Keratinocyte (primary cell): Measurements from ENCODE around the gene GRIP1. TPM values are rescaled to one million over a fixed set of nuclear protein-coding genes. Genes with fewer than 3 reads are reported as not detected.

Source experiments
- DNase-seq: peaks from one replicate; pipeline ENCODE4 v3.0.0-alpha.2; 2011; ENCODE audit warnings: low read depth, missing footprints, low spot score
- FAIRE-seq: peaks from 2 replicates; lab custom pipeline; 2011; peaks lifted over from hg19 to GRCh38; lab: Jason Lieb, UNC
- H2AFZ ChIP-seq: 2 replicates; pipeline ENCODE4 v1.6.0; 2012; ENCODE audit warnings: low read length, control low read depth, inconsistent platforms; ENCODE audit not compliant: control insufficient read depth
- H3K27ac ChIP-seq: 2 replicates; pipeline ENCODE4 v1.5.1; 2011; ENCODE audit warnings: low read length; ENCODE audit not compliant: control insufficient read depth, insufficient read depth
- H3K27me3 ChIP-seq: 3 replicates; pipeline ENCODE4 v1.6.0; 2011; ENCODE audit warnings: low read length; ENCODE audit not compliant: control insufficient read depth, insufficient read depth; ENCODE audit errors: extremely low read depth
- H3K36me3 ChIP-seq, 2 experiments: 2 replicates in 1 of 2; 3 replicates in 1 of 2; pipeline ENCODE4 v1.5.1; 2011; ENCODE audit warnings: low read length in 2 of 2, mild to moderate bottlenecking in 1 of 2; ENCODE audit not compliant: control insufficient read depth in 2 of 2, insufficient read depth in 2 of 2; ENCODE audit errors: extremely low read depth in 1 of 2
- H3K4me1 ChIP-seq: 3 replicates; pipeline ENCODE4 v1.5.1; 2011; ENCODE audit warnings: low read length; ENCODE audit not compliant: control insufficient read depth, insufficient read depth; ENCODE audit errors: extremely low read depth
- H3K4me2 ChIP-seq: 3 replicates; pipeline ENCODE4 v1.6.0; 2011; ENCODE audit warnings: low read depth, low read length; ENCODE audit not compliant: control insufficient read depth, insufficient read depth; ENCODE audit errors: extremely low read depth
- H3K4me3 ChIP-seq, 3 experiments: fragments of 200-600 bp in 1 of 3; sonication (generic) in 1 of 3; 2 replicates in 2 of 3; 3 replicates in 1 of 3; pipeline ENCODE4 v1.5.1; 2011 to 2016; ENCODE audit warnings: low read length in 3 of 3, mild to moderate bottlenecking in 3 of 3, control low read depth in 2 of 3, inconsistent platforms in 1 of 3, low read depth in 1 of 3, mixed read lengths in 1 of 3, mixed run types in 1 of 3, moderate library complexity in 1 of 3; ENCODE audit not compliant: control insufficient read depth in 2 of 3, insufficient read depth in 2 of 3; ENCODE audit errors: extremely low read depth in 1 of 3
- H3K79me2 ChIP-seq: 2 replicates; pipeline ENCODE4 v1.6.0; 2012; ENCODE audit warnings: low read length; ENCODE audit not compliant: control insufficient read depth, insufficient read depth
- H3K9ac ChIP-seq: 3 replicates; pipeline ENCODE4 v1.6.0; 2011; ENCODE audit warnings: low read length; ENCODE audit not compliant: control insufficient read depth, insufficient read depth; ENCODE audit errors: extremely low read depth
- H3K9me1 ChIP-seq: 3 replicates; pipeline ENCODE4 v1.6.0; 2011; ENCODE audit warnings: low read length; ENCODE audit not compliant: control insufficient read depth, insufficient read depth; ENCODE audit errors: extremely low read depth
- H3K9me3 ChIP-seq: 2 replicates; pipeline ENCODE4 v1.5.1; 2012; ENCODE audit warnings: low read depth, low read length; ENCODE audit not compliant: control insufficient read depth
- H4K20me1 ChIP-seq: 3 replicates; pipeline ENCODE4 v1.6.0; 2011; ENCODE audit warnings: low read length; ENCODE audit not compliant: control insufficient read depth, insufficient read depth; ENCODE audit errors: extremely low read depth
- EZH2 ChIP-seq: IDR thresholded peaks from one replicate; pipeline ENCODE4 v1.6.1; 2012; ENCODE audit warnings: inconsistent platforms, mild to moderate bottlenecking, low read length, moderate library complexity
- dilution Hi-C: fragments of 300-500 bp; cut with MboI; formaldehyde crosslinking; loops from one replicate; pipeline ENCODE4 v1.7.0; 2020; ENCODE audit warnings: low sequenced_read_pairs; ENCODE audit not compliant: extremely low pct_ligation_motif_present
- polyA plus RNA-seq, 5 experiments: library from polyadenylated mRNA; depleted of rRNA in 3 of 5; stranded (reverse) in 3 of 5; stranded (forward) in 1 of 5; unstranded in 1 of 5; fragments of >200 nt; gene quantifications; 1 replicate in 1 of 5; 2 replicates in 3 of 5; 3 replicates in 1 of 5; pipeline versions ENCODE4 v1.2.1 to v1.2.3, GENCODE V29; 2011 to 2012; ENCODE audit warnings: missing spikeins in 2 of 5, low read depth in 1 of 5, low replicate concordance in 1 of 5
- TF ChIP-seq, protein P1 (sequence below), 3 experiments: IDR thresholded peaks in 1 of 3; conservative IDR thresholded peaks in 1 of 3; optimal IDR thresholded peaks in 1 of 3; 2 replicates in 2 of 3; 3 replicates in 1 of 3; pipeline versions ENCODE3 to v1.5.1; 2011; ENCODE audit warnings: low read length in 3 of 3, mild to moderate bottlenecking in 3 of 3, moderate library complexity in 2 of 3, control low read depth in 1 of 3, inconsistent platforms in 1 of 3; ENCODE audit not compliant: insufficient read depth in 2 of 3; ENCODE audit errors: extremely low read depth in 1 of 3

Gene GRIP1
- polyA plus RNA-seq, 1 donor (not counting 4 experiments of a cell fraction or from before 2014, with no cell fraction given), result 6.7 TPM

DNA sequence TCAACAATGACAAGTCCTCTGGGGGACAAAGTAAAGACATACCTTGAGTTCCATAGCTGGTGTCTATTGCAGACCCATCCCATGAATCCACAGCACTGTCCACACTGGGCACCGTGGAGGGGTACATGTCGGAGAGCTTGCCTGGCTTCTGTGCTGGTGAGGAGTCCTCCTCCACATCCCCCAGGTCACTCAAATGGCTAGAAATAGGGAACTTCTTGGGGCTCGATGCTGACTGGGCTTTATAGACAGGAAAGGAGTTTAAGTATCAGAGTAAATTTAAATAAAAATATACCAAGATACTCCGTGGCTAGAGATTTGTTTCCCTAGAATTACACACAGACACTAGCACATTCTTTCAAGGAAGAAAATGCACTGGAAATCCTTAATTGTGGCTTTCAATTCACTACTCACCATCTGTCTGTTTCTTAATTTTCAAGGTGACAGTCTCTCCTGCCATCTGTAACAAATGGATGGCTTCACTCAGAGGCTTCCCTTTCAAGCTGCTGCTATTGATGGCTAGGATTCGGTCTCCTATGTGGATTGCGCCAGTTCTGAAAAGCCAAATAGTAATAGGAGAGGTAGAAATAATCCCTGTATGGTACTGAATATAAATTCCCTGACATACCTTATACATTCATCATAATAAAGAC, 286.5 kb downstream of the GRIP1 start:
- Histone ChIP-seq H3K79me2 (no peaks in the 10 kb centered on the region), H4K20me1 (no peaks in the 10 kb centered on the region), H3K36me3 (no peaks in the 10 kb centered on the region), H3K9me3 (no peaks in the 10 kb centered on the region), H3K4me1 (no peaks in the 10 kb centered on the region), H3K4me2 (no peak overlapping the region), H3K9me1 (no peaks in the 10 kb centered on the region), H3K4me3 (no peak overlapping the region), H2AFZ (no peak overlapping the region), H3K27ac (no peak overlapping the region), H3K27me3 (no peaks in the 10 kb centered on the region), H3K9ac (no peak overlapping the region)
- dilution Hi-C loops, result no loop called here
- FAIRE-seq (no peak), DNase-seq (no peak)
- no peak for TF ChIP-seq EZH2
- TF ChIP-seq, protein P1, sequence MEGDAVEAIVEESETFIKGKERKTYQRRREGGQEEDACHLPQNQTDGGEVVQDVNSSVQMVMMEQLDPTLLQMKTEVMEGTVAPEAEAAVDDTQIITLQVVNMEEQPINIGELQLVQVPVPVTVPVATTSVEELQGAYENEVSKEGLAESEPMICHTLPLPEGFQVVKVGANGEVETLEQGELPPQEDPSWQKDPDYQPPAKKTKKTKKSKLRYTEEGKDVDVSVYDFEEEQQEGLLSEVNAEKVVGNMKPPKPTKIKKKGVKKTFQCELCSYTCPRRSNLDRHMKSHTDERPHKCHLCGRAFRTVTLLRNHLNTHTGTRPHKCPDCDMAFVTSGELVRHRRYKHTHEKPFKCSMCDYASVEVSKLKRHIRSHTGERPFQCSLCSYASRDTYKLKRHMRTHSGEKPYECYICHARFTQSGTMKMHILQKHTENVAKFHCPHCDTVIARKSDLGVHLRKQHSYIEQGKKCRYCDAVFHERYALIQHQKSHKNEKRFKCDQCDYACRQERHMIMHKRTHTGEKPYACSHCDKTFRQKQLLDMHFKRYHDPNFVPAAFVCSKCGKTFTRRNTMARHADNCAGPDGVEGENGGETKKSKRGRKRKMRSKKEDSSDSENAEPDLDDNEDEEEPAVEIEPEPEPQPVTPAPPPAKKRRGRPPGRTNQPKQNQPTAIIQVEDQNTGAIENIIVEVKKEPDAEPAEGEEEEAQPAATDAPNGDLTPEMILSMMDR (optimal IDR thresholded peaks at IDR 0.05 in 1 of 3, IDR thresholded peaks at IDR 0.05 in 1 of 3, conservative IDR thresholded peaks at IDR 0.05 in 1 of 3; ENCODE audit: extremely low read depth in 1 of 3, insufficient read depth in 2 of 3, low read length in 3 of 3), result no peak

DNA sequence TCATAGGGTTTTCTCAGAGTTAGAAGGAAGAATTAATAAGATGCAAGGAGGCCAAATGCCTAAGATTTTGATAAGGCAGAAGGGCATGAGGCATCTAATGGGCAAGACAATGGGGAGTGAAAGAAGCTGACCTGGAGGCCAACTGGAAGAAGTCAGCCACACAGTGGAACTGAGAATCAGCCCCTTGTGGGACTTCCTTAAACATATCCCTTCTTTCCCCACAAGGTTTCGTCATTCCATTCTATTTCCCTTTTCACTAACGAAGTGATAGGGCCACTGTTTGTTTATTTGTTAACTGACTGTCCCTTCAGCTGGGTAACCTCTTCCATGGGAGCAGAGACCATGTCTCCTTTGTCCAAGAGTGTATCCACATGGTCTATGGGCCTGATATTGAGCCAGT, 290.4 kb downstream of the GRIP1 start:
- no peak overlapping the region for H2AFZ ChIP-seq
- H3K4me1 ChIP-seq, result no peaks in the 10 kb centered on the region
- no peak overlapping the region for H3K4me2 ChIP-seq
- H3K9me3 ChIP-seq, result no peaks in the 10 kb centered on the region
- no peak overlapping the region for H3K9ac ChIP-seq
- no peaks in the 10 kb centered on the region for H4K20me1 ChIP-seq
- dilution Hi-C loops, result no loop called here
- FAIRE-seq, result no peak
- no peak for DNase-seq
- H3K27me3 ChIP-seq, result no peaks in the 10 kb centered on the region
- H3K27ac ChIP-seq, result no peak overlapping the region
- TF ChIP-seq, protein P1 (optimal IDR thresholded peaks at IDR 0.05 in 1 of 3, IDR thresholded peaks at IDR 0.05 in 1 of 3, conservative IDR thresholded peaks at IDR 0.05 in 1 of 3; ENCODE audit: extremely low read depth in 1 of 3, insufficient read depth in 2 of 3, low read length in 3 of 3), result no peak
- no peak for TF ChIP-seq EZH2
- no peaks in the 10 kb centered on the region for H3K79me2 ChIP-seq
- no peak overlapping the region for H3K4me3 ChIP-seq
- no peaks in the 10 kb centered on the region for H3K36me3 ChIP-seq
- H3K9me1 ChIP-seq, result no peaks in the 10 kb centered on the region
